ENCODE measurements around the gene SF3A2. TPM values are rescaled to one million over a fixed set of nuclear protein-coding genes. Genes with fewer than 3 reads are reported as not detected.
A peak's percentile ranks its signal among the peaks of the same experiment; 100 is the strongest.

The SF3A2 gene, protein sequence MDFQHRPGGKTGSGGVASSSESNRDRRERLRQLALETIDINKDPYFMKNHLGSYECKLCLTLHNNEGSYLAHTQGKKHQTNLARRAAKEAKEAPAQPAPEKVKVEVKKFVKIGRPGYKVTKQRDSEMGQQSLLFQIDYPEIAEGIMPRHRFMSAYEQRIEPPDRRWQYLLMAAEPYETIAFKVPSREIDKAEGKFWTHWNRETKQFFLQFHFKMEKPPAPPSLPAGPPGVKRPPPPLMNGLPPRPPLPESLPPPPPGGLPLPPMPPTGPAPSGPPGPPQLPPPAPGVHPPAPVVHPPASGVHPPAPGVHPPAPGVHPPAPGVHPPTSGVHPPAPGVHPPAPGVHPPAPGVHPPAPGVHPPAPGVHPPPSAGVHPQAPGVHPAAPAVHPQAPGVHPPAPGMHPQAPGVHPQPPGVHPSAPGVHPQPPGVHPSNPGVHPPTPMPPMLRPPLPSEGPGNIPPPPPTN
- total RNA-seq (100 to 1,000 TPM; 131 to 138 TPM), polyA plus RNA-seq (36.2 TPM)

DNA sequence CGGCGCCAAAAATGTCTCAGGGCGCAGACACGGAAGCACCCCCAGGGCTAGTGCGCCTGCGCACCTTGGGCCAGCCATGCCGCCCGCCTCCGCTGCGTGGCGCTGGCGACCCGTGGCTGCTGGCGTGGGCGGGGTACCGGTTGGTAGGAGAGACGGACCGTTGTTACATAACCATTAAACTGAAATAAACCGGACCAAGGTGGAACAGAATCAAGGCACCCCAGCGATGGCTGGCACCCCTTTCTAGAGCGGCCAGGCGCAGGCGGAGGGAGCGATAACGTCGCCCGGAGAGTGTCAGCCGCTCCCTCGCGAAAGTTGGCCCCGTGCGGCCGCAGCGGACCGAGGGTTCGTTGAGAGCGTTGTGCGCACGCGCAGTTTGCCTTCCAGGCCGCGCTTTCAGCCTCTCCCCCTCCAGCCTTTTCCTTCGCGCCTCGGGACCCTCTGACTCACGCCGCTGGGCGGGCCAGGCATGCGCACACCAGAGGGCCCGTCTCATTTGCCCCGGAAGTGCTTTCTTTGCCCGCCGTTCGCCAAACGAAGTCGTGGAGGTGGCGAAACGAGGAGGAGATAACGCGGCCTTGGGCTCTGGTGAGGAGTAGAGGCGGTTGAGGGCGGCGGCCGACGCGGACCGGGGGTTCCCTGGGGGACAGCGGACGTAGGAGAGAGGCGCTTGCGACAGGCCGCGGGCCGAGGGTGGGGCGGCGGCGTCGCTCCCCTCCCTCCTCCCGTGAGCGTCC, at the start of gene SF3A2, which contains the start of gene PLEKHJ1:
Gene SF3A2 (plus strand): TSS at position 511 of the 737 bp plus-strand sequence. CDS start 6,595 bp downstream, outside the sequence.
Gene PLEKHJ1 (minus strand): TSS at position 16 of the 737 bp plus-strand sequence. CDS start 81 bp downstream, outside the sequence.
- peak within 1 kb of the TSS; percentile 89 to 100 (median 98) for H3K4me3 Mint-ChIP-seq
- H3K4me3 ChIP-seq (ENCODE audit: low read length), result peak within 1 kb of the TSS; percentile 88
- peak within 1 kb of the TSS; percentile 98 for H3K27ac ChIP-seq (ENCODE audit: low read depth, low read length)
- H3K27me3 Mint-ChIP-seq, result peaks cover 0 to 5% of the 10 kb centered on the region in 2 donors
- H3K4me1 Mint-ChIP-seq, result peaks cover 58 to 77% (median 63%) of the 10 kb centered on the region in 3 donors
- DNase-seq, result peak; percentile 96 to 100 (median 99)
- H3K9me3 ChIP-seq (ENCODE audit: low read length), result no peaks in the 10 kb centered on the region
- H3K4me1 ChIP-seq (ENCODE audit: insufficient read depth, low read length), result peaks cover 60% of the 10 kb centered on the region
- H3K36me3 ChIP-seq (ENCODE audit: insufficient read depth, low read length), result peaks cover 6% of the 10 kb centered on the region
- no peaks in the 10 kb centered on the region for H3K27me3 ChIP-seq (ENCODE audit: insufficient read depth, low read length, poor library complexity, severe bottlenecking)
- ChIA-PET POLR2A (interaction anchor here (0.6 to 5.5 kb wide), 9 partner anchors 16 to 230 kb away, joined by 3 to 69 read pairs (median 5); partner anchors contain the start of genes AMH, AP3D1 and JSRP1), CTCF (interaction anchor here (0.8 to 5.9 kb wide), 13 partner anchors 14 to 158 kb away, joined by 3 to 70 read pairs (median 4); no protein-coding TSS in a partner anchor)
- peaks cover 0 to 68% (median 8%) of the 10 kb centered on the region in 3 donors for H3K36me3 Mint-ChIP-seq
- no peaks in the 10 kb centered on the region for H3K9me3 Mint-ChIP-seq
- H3K27ac Mint-ChIP-seq, result peak within 1 kb of the TSS; percentile 92 to 99 (median 98)

DNA sequence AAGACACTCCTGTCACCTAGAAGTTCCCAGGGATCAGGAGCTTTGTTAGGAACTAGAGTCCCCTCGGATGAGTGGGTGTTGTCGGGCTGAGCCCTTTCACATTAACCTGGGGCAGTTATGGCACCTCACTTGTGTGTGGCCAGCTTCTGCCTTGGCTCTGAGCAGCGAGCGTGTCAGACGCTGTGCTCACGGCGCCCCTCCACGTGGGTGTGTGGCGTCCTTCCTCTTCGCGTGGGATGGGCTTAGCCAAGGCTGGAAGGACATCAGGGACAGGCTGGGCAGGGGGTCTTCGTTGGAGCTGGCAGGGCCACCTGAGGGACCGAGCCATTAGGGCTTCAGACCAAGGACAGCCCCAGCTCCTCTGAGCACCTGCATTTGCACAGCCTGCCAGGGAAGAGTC, 49.5 kb upstream of the SF3A2 start:
- H3K27ac Mint-ChIP-seq, result peak overlapping the region in 2 of 8 donors; percentile 9 to 14
- peaks cover 7% of the 10 kb centered on the region for H3K36me3 ChIP-seq (ENCODE audit: insufficient read depth, low read length)
- no peak overlapping the region for H3K4me3 ChIP-seq (ENCODE audit: low read length)
- DNase-seq, result no peak
- H3K9me3 ChIP-seq (ENCODE audit: low read length), result no peaks in the 10 kb centered on the region
- H3K4me1 Mint-ChIP-seq, result peaks cover 2 to 14% (median 4%) of the 10 kb centered on the region in 3 donors
- ChIA-PET CTCF (no interaction called here), POLR2A (interaction anchor here (0.6 kb wide), 1 partner anchor 179 kb away, joined by 3 read pairs; no protein-coding TSS in a partner anchor)
- H3K27me3 ChIP-seq (ENCODE audit: insufficient read depth, low read length, poor library complexity, severe bottlenecking), result no peaks in the 10 kb centered on the region
- no peak overlapping the region for H3K4me3 Mint-ChIP-seq
- no peaks in the 10 kb centered on the region for H3K9me3 Mint-ChIP-seq
- H3K27me3 Mint-ChIP-seq, result no peaks in the 10 kb centered on the region
- H3K4me1 ChIP-seq (ENCODE audit: insufficient read depth, low read length), result no peaks in the 10 kb centered on the region
- H3K36me3 Mint-ChIP-seq, result peaks cover 0 to 68% (median 5%) of the 10 kb centered on the region in 3 donors
- no peak overlapping the region for H3K27ac ChIP-seq (ENCODE audit: low read depth, low read length)

DNA sequence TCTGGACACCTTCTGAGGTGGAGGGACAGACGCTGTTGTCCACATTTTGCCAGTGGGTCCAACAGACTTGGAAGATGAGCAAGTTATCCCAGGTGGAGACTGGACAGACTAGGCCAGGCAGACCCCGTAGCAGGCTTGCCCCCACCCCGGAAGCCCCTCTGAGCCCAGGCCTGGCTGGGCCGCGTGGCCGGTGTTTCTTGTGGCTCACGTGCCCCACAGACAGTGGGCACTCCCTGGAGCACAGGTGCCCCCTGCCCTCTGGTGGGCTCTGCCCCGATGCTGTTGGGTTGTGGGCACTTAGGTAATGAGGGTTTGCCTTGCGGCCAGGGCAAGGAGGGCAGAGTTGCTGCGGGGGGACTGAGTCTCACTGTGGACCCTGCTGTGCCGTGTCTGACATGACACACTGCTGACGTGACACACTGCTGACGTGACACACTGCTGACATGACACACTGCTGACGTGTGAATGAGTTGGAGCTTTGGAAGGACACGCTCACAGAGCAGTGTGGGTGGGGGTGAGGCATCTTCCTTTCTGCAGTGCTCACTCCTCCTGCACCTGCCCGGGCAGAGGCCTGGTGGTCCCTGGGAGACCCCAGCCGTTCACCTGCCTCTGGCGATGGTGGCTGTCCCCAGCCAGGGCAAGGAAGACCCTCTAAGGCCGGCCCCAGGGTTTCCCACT, 47.8 kb upstream of the SF3A2 start:
- H3K4me3 ChIP-seq (ENCODE audit: low read length), result no peak overlapping the region
- H3K27ac Mint-ChIP-seq, result no peak overlapping the region
- ChIA-PET CTCF (no interaction called here), POLR2A (no interaction called here)
- no peak for DNase-seq
- H3K4me3 Mint-ChIP-seq, result no peak overlapping the region
- H3K27me3 ChIP-seq (ENCODE audit: insufficient read depth, low read length, poor library complexity, severe bottlenecking), result no peaks in the 10 kb centered on the region
- H3K27ac ChIP-seq (ENCODE audit: low read depth, low read length), result no peak overlapping the region
- H3K4me1 ChIP-seq (ENCODE audit: insufficient read depth, low read length), result no peaks in the 10 kb centered on the region
- peaks cover 7% of the 10 kb centered on the region for H3K36me3 ChIP-seq (ENCODE audit: insufficient read depth, low read length)
- H3K9me3 ChIP-seq (ENCODE audit: low read length), result no peaks in the 10 kb centered on the region
- no peaks in the 10 kb centered on the region for H3K9me3 Mint-ChIP-seq
- peaks cover 0 to 14% (median 2%) of the 10 kb centered on the region in 3 donors for H3K4me1 Mint-ChIP-seq
- H3K27me3 Mint-ChIP-seq, result no peaks in the 10 kb centered on the region
- peaks cover 0 to 69% (median 8%) of the 10 kb centered on the region in 3 donors for H3K36me3 Mint-ChIP-seq

DNA sequence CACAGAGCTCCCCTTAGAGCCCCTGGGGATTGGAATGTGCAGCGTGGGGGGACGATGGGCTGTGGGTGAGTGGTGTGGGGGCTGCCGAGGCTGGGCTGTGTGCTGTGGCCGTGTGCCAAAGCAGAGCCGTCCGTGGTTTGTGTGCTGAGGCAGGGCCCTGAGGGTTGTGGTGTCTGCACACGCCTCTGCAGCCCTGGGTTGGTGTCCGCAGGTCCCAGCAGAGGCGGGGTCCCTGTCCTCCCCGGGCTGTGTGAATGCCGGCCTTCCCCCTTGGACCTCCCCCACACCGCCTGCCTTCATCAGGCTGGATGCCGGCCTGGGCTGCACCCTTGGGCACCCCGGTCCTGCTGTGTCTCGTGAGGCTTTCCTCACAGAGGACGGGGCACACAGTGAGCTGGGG, 46.7 kb upstream of the SF3A2 start:
- POLR2A ChIA-PET, result no interaction called here
- H3K9me3 Mint-ChIP-seq, result no peaks in the 10 kb centered on the region

DNA sequence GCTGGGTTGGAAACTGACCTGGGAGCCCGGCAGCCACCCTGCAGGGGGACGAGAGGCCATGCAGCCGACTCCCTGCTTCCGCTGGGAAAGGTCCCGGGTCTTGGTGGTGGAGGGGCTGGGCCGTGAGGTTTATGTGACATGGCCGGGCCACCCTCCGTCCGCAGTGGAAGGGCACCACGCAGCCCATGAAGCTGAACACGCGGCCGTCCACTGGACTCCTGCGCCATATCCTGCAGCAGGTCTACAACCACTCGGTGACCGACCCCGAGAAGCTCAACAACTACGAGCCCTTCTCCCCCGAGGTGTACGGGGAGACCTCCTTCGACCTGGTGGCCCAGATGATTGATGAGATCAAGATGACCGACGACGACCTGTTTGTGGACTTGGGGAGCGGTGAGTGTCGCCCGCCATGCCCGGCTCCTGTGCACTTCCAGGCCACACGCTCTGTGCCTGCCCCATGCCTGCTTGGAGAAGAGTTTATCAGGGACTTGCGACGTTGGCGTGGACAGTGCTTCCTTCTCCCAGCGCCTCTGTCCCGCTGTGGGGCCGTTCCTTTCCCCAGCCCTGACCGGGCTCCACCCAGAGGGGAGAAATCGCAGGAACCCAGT, 45.7 kb upstream of the SF3A2 start:
- H3K4me3 Mint-ChIP-seq, result no peak overlapping the region
- Histone ChIP-seq H3K36me3 (ENCODE audit: insufficient read depth, low read length) (peaks cover 12% of the 10 kb centered on the region), H3K9me3 (ENCODE audit: low read length) (no peaks in the 10 kb centered on the region), H3K27ac (ENCODE audit: low read depth, low read length) (no peak overlapping the region), H3K27me3 (ENCODE audit: insufficient read depth, low read length, poor library complexity, severe bottlenecking) (no peaks in the 10 kb centered on the region), H3K4me1 (ENCODE audit: insufficient read depth, low read length) (no peaks in the 10 kb centered on the region), H3K4me3 (ENCODE audit: low read length) (no peak overlapping the region)
- peaks cover 0 to 65% (median 2%) of the 10 kb centered on the region in 3 donors for H3K36me3 Mint-ChIP-seq
- no peak for DNase-seq
- peak overlapping the region in 1 of 8 donors; percentile 46 for H3K27ac Mint-ChIP-seq
- CTCF ChIA-PET, result no interaction called here
- H3K9me3 Mint-ChIP-seq, result no peaks in the 10 kb centered on the region
- no peaks in the 10 kb centered on the region for H3K4me1 Mint-ChIP-seq
- POLR2A ChIA-PET, result no interaction called here
- H3K27me3 Mint-ChIP-seq, result no peaks in the 10 kb centered on the region

More for the DNA sequence above, 46.7 kb upstream of the SF3A2 start:
- Mint-ChIP-seq H3K4me1 (peaks cover 0 to 10% (median 2%) of the 10 kb centered on the region in 3 donors), H3K4me3 (no peak overlapping the region), H3K36me3 (peaks cover 0 to 67% (median 4%) of the 10 kb centered on the region in 3 donors), H3K27ac (no peak overlapping the region), H3K27me3 (no peaks in the 10 kb centered on the region)
- H3K9me3 ChIP-seq (ENCODE audit: low read length), result no peaks in the 10 kb centered on the region
- DNase-seq, result no peak
- H3K27me3 ChIP-seq (ENCODE audit: insufficient read depth, low read length, poor library complexity, severe bottlenecking), result no peaks in the 10 kb centered on the region
- H3K27ac ChIP-seq (ENCODE audit: low read depth, low read length), result no peak overlapping the region
- CTCF ChIA-PET, result no interaction called here
- H3K36me3 ChIP-seq (ENCODE audit: insufficient read depth, low read length), result peaks cover 11% of the 10 kb centered on the region
- H3K4me1 ChIP-seq (ENCODE audit: insufficient read depth, low read length), result no peaks in the 10 kb centered on the region
- no peak overlapping the region for H3K4me3 ChIP-seq (ENCODE audit: low read length)

DNA sequence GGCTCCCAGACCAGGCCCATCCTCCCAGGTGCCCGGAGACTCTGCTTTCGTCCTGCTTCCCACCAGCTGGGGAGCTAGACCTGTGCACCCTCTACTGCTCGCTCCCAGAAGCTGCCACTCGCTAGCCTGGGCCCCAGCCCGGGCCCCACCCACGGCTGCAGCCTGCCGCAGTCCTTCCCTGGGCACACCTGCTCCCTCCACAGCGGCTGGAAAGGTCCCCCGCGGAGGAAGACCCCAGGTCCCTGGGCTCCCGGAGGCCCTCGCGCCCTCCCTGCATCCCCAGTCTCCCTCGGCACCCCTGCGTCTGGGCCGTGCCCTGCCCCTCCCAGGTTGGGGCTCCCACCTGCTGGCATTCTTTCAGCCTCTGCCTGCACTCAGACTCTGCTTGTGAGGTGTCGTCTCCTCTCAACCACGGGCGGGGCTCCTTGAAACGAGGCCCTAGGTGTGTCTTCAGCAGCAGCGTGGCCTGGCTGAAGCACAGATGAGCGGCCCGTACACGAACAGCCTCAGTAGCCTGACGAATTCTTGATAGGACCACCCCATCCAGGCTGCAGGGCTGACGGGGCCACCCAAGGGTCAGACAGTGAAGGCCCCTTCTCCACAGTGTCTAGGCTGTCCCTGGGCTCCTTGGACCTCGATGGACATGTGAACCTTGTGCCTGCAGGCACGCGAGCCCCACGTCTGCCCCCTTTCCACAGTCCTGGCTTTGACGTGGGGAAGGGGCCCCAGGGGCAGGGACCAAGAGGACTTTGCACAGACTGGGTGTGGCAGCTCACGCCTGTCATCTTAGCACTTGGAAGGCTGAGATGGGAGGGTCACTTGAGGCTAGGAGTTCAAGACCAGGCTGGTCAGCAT, 44.9 kb upstream of the SF3A2 start:
- Mint-ChIP-seq H3K27ac (no peak overlapping the region), H3K9me3 (no peaks in the 10 kb centered on the region), H3K36me3 (peaks cover 0 to 64% (median 2%) of the 10 kb centered on the region in 3 donors), H3K4me1 (no peaks in the 10 kb centered on the region), H3K27me3 (no peaks in the 10 kb centered on the region), H3K4me3 (no peak overlapping the region)
- H3K4me3 ChIP-seq (ENCODE audit: low read length), result no peak overlapping the region
- H3K27me3 ChIP-seq (ENCODE audit: insufficient read depth, low read length, poor library complexity, severe bottlenecking), result no peaks in the 10 kb centered on the region
- no peak overlapping the region for H3K27ac ChIP-seq (ENCODE audit: low read depth, low read length)
- ChIA-PET POLR2A (no interaction called here), CTCF (no interaction called here)
- H3K9me3 ChIP-seq (ENCODE audit: low read length), result no peaks in the 10 kb centered on the region
- no peaks in the 10 kb centered on the region for H3K4me1 ChIP-seq (ENCODE audit: insufficient read depth, low read length)
- DNase-seq, result no peak
- H3K36me3 ChIP-seq (ENCODE audit: insufficient read depth, low read length), result peaks cover 8% of the 10 kb centered on the region

DNA sequence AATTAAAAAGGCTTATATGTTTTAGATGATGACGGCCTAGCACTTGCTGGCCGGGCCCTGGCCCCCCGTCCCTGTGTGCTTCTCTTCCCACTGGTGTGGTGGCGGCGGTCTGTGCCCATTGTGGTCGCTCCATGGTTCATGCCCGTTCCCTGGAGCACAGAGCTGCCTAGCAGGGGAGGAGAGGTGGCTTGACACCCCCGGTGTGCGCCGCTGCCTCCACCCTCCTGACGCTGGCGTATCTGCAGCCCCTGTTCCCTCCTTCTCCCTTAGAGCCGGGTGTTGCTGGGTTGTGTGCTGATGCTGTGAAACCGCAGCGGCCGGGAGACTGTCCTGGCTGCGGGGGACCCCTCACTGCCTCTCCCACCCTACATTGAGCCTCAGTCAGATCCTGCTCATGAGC, 43.8 kb upstream of the SF3A2 start:
- no peaks in the 10 kb centered on the region for H3K27me3 ChIP-seq (ENCODE audit: insufficient read depth, low read length, poor library complexity, severe bottlenecking)
- Mint-ChIP-seq H3K27me3 (no peaks in the 10 kb centered on the region), H3K4me3 (no peak overlapping the region)

More for the DNA sequence above, 43.8 kb upstream of the SF3A2 start:
- no peaks in the 10 kb centered on the region for H3K9me3 ChIP-seq (ENCODE audit: low read length)
- Mint-ChIP-seq H3K36me3 (peaks cover 0 to 66% (median 2%) of the 10 kb centered on the region in 3 donors), H3K27ac (no peak overlapping the region), H3K9me3 (no peaks in the 10 kb centered on the region), H3K4me1 (no peaks in the 10 kb centered on the region)
- DNase-seq, result no peak
- ChIA-PET POLR2A (no interaction called here), CTCF (no interaction called here)
- peaks cover 8% of the 10 kb centered on the region for H3K36me3 ChIP-seq (ENCODE audit: insufficient read depth, low read length)
- H3K4me1 ChIP-seq (ENCODE audit: insufficient read depth, low read length), result no peaks in the 10 kb centered on the region
- H3K4me3 ChIP-seq (ENCODE audit: low read length), result no peak overlapping the region
- H3K27ac ChIP-seq (ENCODE audit: low read depth, low read length), result no peak overlapping the region

All from CD8-positive, alpha-beta memory T cell (primary cell).